Uterus (tissue), 4 donors: ENCODE data around the gene ADRM1. TPM values are rescaled to one million over a fixed set of nuclear protein-coding genes. Genes with fewer than 3 reads are reported as not detected.

ENCODE experiments used
- DNase-seq, 2 donors: peaks; one replicate each; pipeline ENCODE4 v3.0.0-alpha.2; 2019 to 2020
- H3K27ac ChIP-seq, 2 donors: fragments of 200-600 bp; sonication (generic); 1 replicate in 1 of 2; 2 replicates in 1 of 2; pipeline ENCODE4 v1.5.1; 2016 to 2018
- H3K27me3 ChIP-seq, 2 donors: fragments of 200-600 bp; sonication (generic); one replicate each; pipeline ENCODE4 v1.5.1; 2018 to 2019; ENCODE audit warnings: control low read depth in 1 of 2
- H3K36me3 ChIP-seq, 2 donors: fragments of 200-600 bp; sonication (generic); one replicate each; pipeline ENCODE4 v1.5.1; 2019; ENCODE audit warnings: control low read depth in 1 of 2
- H3K4me1 ChIP-seq, 2 donors: fragments of 200-600 bp; sonication (generic); one replicate each; pipeline ENCODE4 v1.5.1; 2018 to 2019; ENCODE audit warnings: control low read depth in 1 of 2
- H3K4me3 ChIP-seq, 2 donors: fragments of 200-600 bp; sonication (generic); 1 replicate in 1 of 2; 2 replicates in 1 of 2; pipeline ENCODE4 v1.5.1; 2018 to 2019; ENCODE audit warnings: mild to moderate bottlenecking in 1 of 2
- H3K9me3 ChIP-seq, 2 donors: fragments of 200-600 bp; sonication (generic); one replicate each; pipeline ENCODE4 v1.5.1; 2019; ENCODE audit warnings: control low read depth in 1 of 2
- CTCF ChIP-seq, 4 experiments: fragments of 200-600 bp in 2 of 4; fragments of 450-650 bp in 2 of 4; sonication (generic) in 2 of 4; IDR thresholded peaks; one replicate each; pipeline ENCODE4 v1.5.1; 2016 to 2019; ENCODE audit warnings: antibody characterized with exemption in 4 of 4, mild to moderate bottlenecking in 2 of 4, moderate library complexity in 1 of 4
- POLR2A ChIP-seq, 2 donors: fragments of 450-650 bp; IDR thresholded peaks; one replicate each; pipeline ENCODE4 v1.6.1; 2016; ENCODE audit warnings: antibody characterized with exemption in 2 of 2, mild to moderate bottlenecking in 1 of 2, moderate library complexity in 1 of 2
- intact Hi-C: fragments of 100-400 bp; cut with DNase I; formaldehyde crosslinking; loops from one replicate; pipeline ENCODE4 v1.15.1; 2023; ENCODE audit warnings: low total_unique reads
- total RNA-seq, 4 donors: library from RNA; depleted of rRNA in 3 of 4; stranded (reverse); fragments of >200 nt in 3 of 4; gene quantifications; one replicate each; pipeline versions ENCODE4 v1.1.0 to v1.2.4, GENCODE V29; 2014 to 2023
- donor health status: DM: yes; HTN: yes; CAD: no.

The ADRM1 gene
- 10 to 100 TPM; 42.9 to 82.7 (median 60.9) TPM for total RNA-seq

GRCh38 chr20:62302341-62303061 lies at the start of gene ADRM1:
TSS of gene ADRM1 (plus strand) at chr20:62302997. CDS start at chr20:62303569, 572 bp downstream.
- Histone ChIP-seq H3K4me1 (peaks cover 0 to 12% of the 10 kb centered on the region in 2 donors), H3K9me3 (no peaks in the 10 kb centered on the region), H3K4me3 (peak within 1 kb of the TSS; percentile 57 to 96), H3K27ac (peak within 1 kb of the TSS; percentile 94 to 100), H3K27me3 (no peaks in the 10 kb centered on the region), H3K36me3 (no peaks in the 10 kb centered on the region)
- TF ChIP-seq CTCF (IDR thresholded peaks at IDR 0.05) = peak; percentile 96 to 99 (median 97)
- TF ChIP-seq POLR2A (IDR thresholded peaks at IDR 0.05) = peak; percentile 60 to 62
- intact Hi-C loops = loop anchor here (5.0 kb wide), 1 partner anchor 75 kb away; no protein-coding TSS in a partner anchor
- peak; percentile 93 to 97 for DNase-seq

- no peaks in the 10 kb centered on the region for H3K9me3 ChIP-seq
- no peaks in the 10 kb centered on the region for H3K4me1 ChIP-seq
- no peak overlapping the region for H3K4me3 ChIP-seq
- DNase-seq = no peak
- intact Hi-C loops = no loop called here
- TF ChIP-seq POLR2A (IDR thresholded peaks at IDR 0.05) (no peak), CTCF (IDR thresholded peaks at IDR 0.05) (no peak)
- no peaks in the 10 kb centered on the region for H3K36me3 ChIP-seq
- H3K27ac ChIP-seq = no peak overlapping the region
- H3K27me3 ChIP-seq = no peaks in the 10 kb centered on the region
These were observed 49.4 kb upstream of the ADRM1 start for GRCh38 chr20:62253398-62253797.

- Histone ChIP-seq H3K36me3 (no peaks in the 10 kb centered on the region), H3K4me3 (no peak overlapping the region), H3K4me1 (no peaks in the 10 kb centered on the region), H3K27ac (no peak overlapping the region), H3K27me3 (no peaks in the 10 kb centered on the region), H3K9me3 (no peaks in the 10 kb centered on the region)
- TF ChIP-seq POLR2A (IDR thresholded peaks at IDR 0.05) = no peak
- TF ChIP-seq CTCF (IDR thresholded peaks at IDR 0.05) = no peak
- intact Hi-C loops = no loop called here
- DNase-seq = no peak
These were observed 48.6 kb upstream of the ADRM1 start for GRCh38 chr20:62254021-62254724.

- H3K9me3 ChIP-seq = no peaks in the 10 kb centered on the region
- H3K27me3 ChIP-seq = no peaks in the 10 kb centered on the region
- no peak overlapping the region for H3K27ac ChIP-seq
- no peak overlapping the region for H3K4me3 ChIP-seq
- TF ChIP-seq POLR2A (IDR thresholded peaks at IDR 0.05) = no peak
- TF ChIP-seq CTCF (IDR thresholded peaks at IDR 0.05) = no peak
- intact Hi-C loops = no loop called here
- H3K4me1 ChIP-seq = no peaks in the 10 kb centered on the region
- no peak for DNase-seq
- H3K36me3 ChIP-seq = no peaks in the 10 kb centered on the region
These were observed 46.8 kb upstream of the ADRM1 start for GRCh38 chr20:62255976-62256375.
